AG04449 (cell line): ENCODE measurements around the gene MPV17L.
"Not testable (repeated sequence)": the region's sequence is repeated elsewhere in the genome, so short reads cannot be mapped to it uniquely, and the experiment has no call there.

Experiments used
- CTCF ChIA-PET: fragments of 350-600 bp; formaldehyde crosslinking; extraction: SDS; loops from one replicate; lab custom pipeline; 2021; ENCODE audit warnings: antibody characterized with exemption; lab: Yijun Ruan, JAX
- POLR2A ChIA-PET: fragments of 400-600, 350-600 bp; formaldehyde crosslinking; extraction: SDS; loops from one replicate; lab custom pipeline; 2020; ENCODE audit warnings: antibody characterized with exemption, inconsistent platforms; lab: Yijun Ruan, JAX
- DNase-seq: peaks from one replicate; pipeline ENCODE4 v3.0.0-alpha.2; 2010; ENCODE audit warnings: low read depth, low spot score
- H3K4me3 ChIP-seq: 2 replicates; pipeline ENCODE4 v1.5.1; 2011; ENCODE audit warnings: low read depth, mild to moderate bottlenecking, control low read depth, low read length
- TF ChIP-seq, protein P1 (sequence below): IDR thresholded peaks from one replicate; pipeline ENCODE4 v1.5.1; 2011; ENCODE audit warnings: mild to moderate bottlenecking, moderate library complexity, low read length, control low read depth, inconsistent platforms; ENCODE audit not compliant: insufficient read depth; ENCODE audit errors: missing control alignments

Gene MPV17L

GRCh38 chr16:15404792-15405191 lies 9.2 kb downstream of the MPV17L start:
- POLR2A ChIA-PET = no interaction called here
- CTCF ChIA-PET = no interaction called here
- H3K4me3 ChIP-seq = no peak overlapping the region
- TF ChIP-seq, protein P1, sequence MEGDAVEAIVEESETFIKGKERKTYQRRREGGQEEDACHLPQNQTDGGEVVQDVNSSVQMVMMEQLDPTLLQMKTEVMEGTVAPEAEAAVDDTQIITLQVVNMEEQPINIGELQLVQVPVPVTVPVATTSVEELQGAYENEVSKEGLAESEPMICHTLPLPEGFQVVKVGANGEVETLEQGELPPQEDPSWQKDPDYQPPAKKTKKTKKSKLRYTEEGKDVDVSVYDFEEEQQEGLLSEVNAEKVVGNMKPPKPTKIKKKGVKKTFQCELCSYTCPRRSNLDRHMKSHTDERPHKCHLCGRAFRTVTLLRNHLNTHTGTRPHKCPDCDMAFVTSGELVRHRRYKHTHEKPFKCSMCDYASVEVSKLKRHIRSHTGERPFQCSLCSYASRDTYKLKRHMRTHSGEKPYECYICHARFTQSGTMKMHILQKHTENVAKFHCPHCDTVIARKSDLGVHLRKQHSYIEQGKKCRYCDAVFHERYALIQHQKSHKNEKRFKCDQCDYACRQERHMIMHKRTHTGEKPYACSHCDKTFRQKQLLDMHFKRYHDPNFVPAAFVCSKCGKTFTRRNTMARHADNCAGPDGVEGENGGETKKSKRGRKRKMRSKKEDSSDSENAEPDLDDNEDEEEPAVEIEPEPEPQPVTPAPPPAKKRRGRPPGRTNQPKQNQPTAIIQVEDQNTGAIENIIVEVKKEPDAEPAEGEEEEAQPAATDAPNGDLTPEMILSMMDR = no peak
- DNase-seq = no peak

DNA sequence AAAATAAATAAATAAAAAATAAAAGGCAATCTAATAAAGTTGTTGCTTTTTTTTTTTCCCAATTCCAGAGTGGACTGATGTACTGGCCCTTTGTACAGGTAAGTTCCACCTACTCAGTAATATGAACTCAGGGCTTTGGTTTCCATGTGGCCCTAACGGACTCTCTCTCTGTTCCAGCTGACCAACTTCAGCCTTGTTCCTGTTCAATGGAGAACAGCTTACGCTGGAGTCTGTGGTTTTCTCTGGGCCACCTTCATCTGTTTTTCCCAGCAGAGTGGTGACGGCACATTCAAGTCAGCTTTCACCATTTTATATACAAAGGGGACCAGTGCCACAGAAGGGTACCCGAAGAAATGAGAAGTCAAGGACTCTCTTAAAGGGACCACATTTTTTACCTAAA lies 12.2 kb downstream of the MPV17L start:
- CTCF ChIA-PET, DNase-seq, POLR2A ChIA-PET, H3K4me3 ChIP-seq: not testable (repeated sequence)

DNA sequence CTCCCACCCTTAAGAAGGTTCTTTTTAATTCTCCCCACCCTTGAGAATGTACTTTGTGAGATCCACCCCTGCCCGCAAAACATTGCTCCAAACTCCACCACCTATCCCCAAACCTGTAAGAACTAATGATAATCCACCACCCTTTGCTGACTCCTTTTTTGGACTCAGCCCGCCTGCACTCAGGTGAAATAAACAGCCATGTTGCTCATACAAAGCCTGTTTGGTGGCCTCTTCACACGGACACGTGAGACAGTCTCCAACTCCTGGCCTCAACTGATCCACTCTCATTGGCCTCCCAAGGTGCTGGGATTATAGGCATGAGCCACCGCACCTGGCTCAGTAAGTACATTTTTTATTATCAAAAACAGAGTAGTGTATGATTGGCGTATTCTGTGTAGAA lies 13.9 kb downstream of the MPV17L start:
- CTCF ChIA-PET, H3K4me3 ChIP-seq, POLR2A ChIA-PET, DNase-seq: not testable (repeated sequence)

- DNase-seq = no peak
- ChIA-PET CTCF (interaction anchor here (4.1 kb wide), 1 partner anchor 11 kb away, joined by 23 read pairs; no protein-coding TSS in a partner anchor), POLR2A (no interaction called here)
- TF ChIP-seq, protein P1 = no peak
- H3K4me3 ChIP-seq = no peak overlapping the region
Observed at GRCh38 chr16:15415511-15415985, 20.0 kb downstream of the MPV17L start.

DNA sequence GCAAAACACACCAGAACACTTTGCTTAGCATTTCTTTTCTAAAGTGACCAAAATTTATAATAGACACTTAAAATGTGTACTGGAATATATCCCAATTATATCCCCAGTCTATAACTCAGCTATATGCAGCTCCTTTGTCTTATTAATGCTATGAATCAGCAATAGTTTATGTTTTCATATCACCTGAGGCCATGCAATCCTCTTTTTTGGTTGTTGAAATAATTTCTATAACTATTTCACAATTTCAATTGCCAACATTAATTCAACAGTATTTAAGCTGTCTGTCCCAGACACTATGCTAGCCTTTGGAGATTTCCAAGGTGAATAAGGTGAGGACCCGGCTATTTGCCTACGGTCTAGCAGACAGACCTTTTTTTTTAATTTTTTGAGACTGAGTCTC lies 21.6 kb downstream of the MPV17L start:
- no peak overlapping the region for H3K4me3 ChIP-seq
- POLR2A ChIA-PET = no interaction called here
- no peak for DNase-seq
- TF ChIP-seq, protein P1 = no peak
- CTCF ChIA-PET = interaction anchor here (4.1 kb wide), 1 partner anchor 10 kb away, joined by 23 read pairs; no protein-coding TSS in a partner anchor

DNA sequence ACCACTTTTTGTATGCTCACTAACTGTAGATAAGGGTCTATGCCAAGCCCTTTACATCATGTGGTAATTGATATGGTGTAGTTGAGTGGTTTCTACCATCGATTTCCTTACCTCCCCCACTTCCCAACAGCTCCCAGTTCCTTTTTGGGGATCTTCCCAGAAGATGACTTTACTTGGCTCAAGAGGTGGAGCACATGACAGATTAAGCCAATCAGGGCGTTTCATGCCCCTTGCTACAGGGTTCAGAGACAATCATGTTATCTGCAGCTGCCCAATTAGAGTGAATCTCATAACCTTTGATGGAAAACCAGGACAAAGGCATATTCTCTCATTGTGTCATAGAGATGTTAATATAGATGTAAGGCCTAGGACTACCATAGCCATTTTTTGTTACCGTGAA lies 22.7 kb downstream of the MPV17L start:
- no peak for DNase-seq
- TF ChIP-seq, protein P1 = no peak
- ChIA-PET POLR2A (no interaction called here), CTCF (interaction anchor here (1.1 to 4.1 kb wide), 2 partner anchors 9 to 288 kb away, joined by 4 to 23 read pairs; no protein-coding TSS in a partner anchor)
- H3K4me3 ChIP-seq = no peak overlapping the region

- DNase-seq, POLR2A ChIA-PET, H3K4me3 ChIP-seq: not testable (repeated sequence)
- CTCF ChIA-PET = interaction anchor here (1.0 kb wide), 1 partner anchor 306 kb away, joined by 4 read pairs; no protein-coding TSS in a partner anchor
Observed at GRCh38 chr16:15421696-15422095, 26.1 kb downstream of the MPV17L start.

DNA sequence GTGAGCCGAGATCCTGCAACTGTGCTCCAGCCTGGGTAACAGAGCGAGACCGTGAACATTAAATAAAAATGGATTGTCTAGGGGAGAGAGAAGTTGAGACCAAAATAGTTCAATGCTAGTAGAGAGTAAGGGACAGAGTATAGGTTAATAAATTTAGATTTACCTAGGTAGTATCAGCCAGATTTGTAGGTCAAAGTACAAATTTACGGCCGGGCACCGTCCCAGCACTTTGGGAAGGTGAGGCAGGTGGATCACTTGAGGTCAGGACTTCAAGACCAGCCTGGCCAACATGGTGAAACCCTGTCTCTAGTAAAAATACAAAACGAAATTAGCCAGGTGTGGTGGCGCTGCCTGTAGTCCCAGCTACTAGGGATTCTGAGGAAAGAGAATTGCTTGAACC lies 26.7 kb downstream of the MPV17L start:
- TF ChIP-seq, protein P1 = no peak
- no peak for DNase-seq
- ChIA-PET POLR2A (no interaction called here), CTCF (interaction anchor here (1.0 kb wide), 1 partner anchor 306 kb away, joined by 4 read pairs; no protein-coding TSS in a partner anchor)
- no peak overlapping the region for H3K4me3 ChIP-seq
